ENCODE results near the gene GBP7.

GBP7 gene

DNA sequence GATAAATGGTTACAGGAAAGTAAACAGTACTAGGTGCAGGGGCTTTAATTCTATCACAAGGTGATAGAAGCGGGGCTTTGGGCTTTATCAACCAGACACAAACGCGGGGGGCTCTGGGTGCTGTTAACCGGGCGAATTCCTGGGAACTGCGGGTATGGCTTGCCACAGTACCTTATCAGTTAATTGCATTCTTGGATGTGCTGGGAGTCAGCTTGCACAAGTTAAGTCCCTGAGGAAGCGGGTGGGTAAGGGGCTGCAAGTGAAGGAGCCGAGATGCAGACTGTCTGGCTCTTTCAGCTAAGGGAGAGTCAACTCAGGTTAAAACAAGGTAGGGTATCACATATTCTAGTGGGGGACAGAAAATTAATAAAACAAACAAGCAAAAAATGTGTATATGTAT lies 22.3 kb upstream of the GBP7 start:
- H3K4me1 ChIP-seq = no peaks in the 10 kb centered on the region
- H3K9me3 ChIP-seq = no peaks in the 10 kb centered on the region
- no peak overlapping the region for H3K4me3 ChIP-seq (ENCODE audit: low read depth, low read length)
- H3K27me3 ChIP-seq = no peaks in the 10 kb centered on the region
- DNase-seq = no peak
- TF ChIP-seq CTCF (IDR thresholded peaks at IDR 0.05; ENCODE audit: low read depth, low read length) = no peak
- no peaks in the 10 kb centered on the region for H3K36me3 ChIP-seq

DNA sequence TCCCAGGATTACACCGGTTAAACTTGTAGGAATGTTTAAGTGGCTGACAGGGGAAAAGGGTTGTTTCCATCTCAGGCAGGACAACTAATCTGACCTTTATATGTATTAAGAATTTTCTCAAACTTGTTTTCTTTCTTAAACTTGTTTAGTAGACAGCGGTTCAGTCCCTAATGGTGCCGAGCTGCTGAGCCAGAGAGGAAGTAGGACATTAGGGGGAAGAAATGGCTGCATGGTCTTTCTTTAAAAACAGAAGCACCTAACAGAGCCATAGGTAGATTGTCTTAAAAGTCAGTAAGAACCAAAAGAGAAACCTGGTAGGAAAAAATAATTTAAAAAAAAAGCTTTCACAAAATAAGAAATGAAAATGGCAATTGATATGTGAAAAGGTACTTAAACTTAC lies 19.7 kb upstream of the GBP7 start:
- DNase-seq = no peak
- no peak for TF ChIP-seq CTCF (IDR thresholded peaks at IDR 0.05; ENCODE audit: low read depth, low read length)
- Histone ChIP-seq H3K36me3 (no peaks in the 10 kb centered on the region), H3K4me1 (no peaks in the 10 kb centered on the region), H3K27me3 (no peaks in the 10 kb centered on the region), H3K4me3 (ENCODE audit: low read depth, low read length) (no peak overlapping the region), H3K9me3 (no peaks in the 10 kb centered on the region)

DNA sequence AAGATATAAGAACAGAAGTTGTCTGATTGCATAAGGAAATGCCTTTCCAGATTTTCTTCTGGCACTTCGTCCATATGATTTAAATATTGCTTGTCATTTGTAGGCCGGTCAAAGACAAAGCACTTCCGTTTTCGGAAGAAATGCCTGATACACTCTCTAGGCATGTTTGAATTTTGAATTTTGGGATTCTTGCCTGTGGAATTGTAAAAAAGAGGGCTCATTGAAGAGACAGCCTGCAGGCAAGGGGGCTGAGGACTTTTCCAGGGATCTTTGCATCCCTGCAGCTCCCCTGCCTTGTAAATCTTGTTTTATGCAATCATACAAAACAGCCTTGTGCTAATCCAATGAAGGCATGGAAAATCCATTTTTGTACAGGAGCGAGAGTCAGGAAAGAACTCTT lies 15.5 kb upstream of the GBP7 start:
- Histone ChIP-seq H3K9me3 (no peaks in the 10 kb centered on the region), H3K4me3 (ENCODE audit: low read depth, low read length) (no peak overlapping the region), H3K4me1 (no peaks in the 10 kb centered on the region), H3K27me3 (no peaks in the 10 kb centered on the region), H3K36me3 (no peaks in the 10 kb centered on the region)
- TF ChIP-seq CTCF (IDR thresholded peaks at IDR 0.05; ENCODE audit: low read depth, low read length) = no peak
- no peak for DNase-seq

- no peak for DNase-seq
- TF ChIP-seq CTCF (IDR thresholded peaks at IDR 0.05; ENCODE audit: low read depth, low read length) = no peak
- Histone ChIP-seq H3K9me3 (no peaks in the 10 kb centered on the region), H3K36me3 (no peaks in the 10 kb centered on the region), H3K4me1 (no peaks in the 10 kb centered on the region), H3K4me3 (ENCODE audit: low read depth, low read length) (no peak overlapping the region), H3K27me3 (no peaks in the 10 kb centered on the region)
These were observed 14.2 kb upstream of the GBP7 start for GRCh38 chr1:89190017-89190416.

DNA sequence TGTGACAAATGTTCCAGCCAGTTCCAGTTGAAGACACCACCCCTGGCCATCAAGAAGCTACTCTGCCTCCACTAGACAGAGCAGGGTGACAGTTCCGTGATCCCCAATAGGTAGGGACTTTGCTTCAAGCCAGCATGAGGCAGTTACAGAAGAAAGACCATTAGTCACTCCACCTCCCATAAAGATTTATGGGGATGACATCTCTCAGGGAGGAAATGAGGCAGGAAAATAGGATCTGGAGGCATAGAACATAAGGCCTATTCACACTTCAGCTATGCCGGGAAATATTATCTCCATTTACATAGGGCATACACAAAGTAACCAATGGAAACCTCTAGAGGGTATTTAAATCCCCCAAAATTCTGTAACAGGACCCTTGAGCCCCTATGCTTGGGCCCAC lies 3.5 kb upstream of the GBP7 start:
- H3K4me3 ChIP-seq (ENCODE audit: low read depth, low read length) = no peak overlapping the region
- H3K9me3 ChIP-seq = no peaks in the 10 kb centered on the region
- DNase-seq = no peak
- TF ChIP-seq CTCF (IDR thresholded peaks at IDR 0.05; ENCODE audit: low read depth, low read length) = no peak
- H3K36me3 ChIP-seq = no peaks in the 10 kb centered on the region
- no peaks in the 10 kb centered on the region for H3K27me3 ChIP-seq
- H3K4me1 ChIP-seq = no peaks in the 10 kb centered on the region

DNA sequence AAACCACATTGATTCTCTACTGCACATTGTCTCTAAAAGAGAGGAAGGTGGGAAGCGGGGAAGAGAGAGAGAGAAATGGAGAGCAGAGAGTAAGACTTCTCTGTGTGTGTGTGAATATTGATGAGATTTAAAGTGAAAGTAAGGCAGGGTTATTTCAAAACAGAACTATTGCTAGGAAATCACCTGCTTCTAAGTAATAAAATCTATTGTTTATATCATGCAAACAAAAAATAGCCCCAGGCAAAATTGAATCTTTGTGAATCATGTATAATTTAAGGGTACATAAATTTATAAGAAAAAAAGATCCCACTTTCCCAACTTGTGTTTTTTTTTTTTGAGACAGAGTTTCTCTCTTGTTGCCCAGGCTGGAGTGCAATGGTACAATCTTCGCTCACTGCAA lies 1.2 kb upstream of the GBP7 start:
- Histone ChIP-seq H3K9me3 (no peaks in the 10 kb centered on the region), H3K27me3 (no peaks in the 10 kb centered on the region), H3K36me3 (no peaks in the 10 kb centered on the region), H3K4me3 (ENCODE audit: low read depth, low read length) (no peak overlapping the region), H3K4me1 (no peaks in the 10 kb centered on the region)
- TF ChIP-seq CTCF (IDR thresholded peaks at IDR 0.05; ENCODE audit: low read depth, low read length) = no peak
- no peak for DNase-seq

Measured in BE2C (cell line).